Activated B cell treated with CpG ODN at 0.5 μM for 24 hours (primary cell): ENCODE data around the gene OR2K2. TPM values are rescaled to one million over a fixed set of nuclear protein-coding genes. Genes with fewer than 3 reads are reported as not detected.

Experiments
- total RNA-seq: library from RNA; stranded (reverse); gene quantifications from 2 replicates; pipeline ENCODE4 v1.2.3, GENCODE V29; 2022

OR2K2 gene
- total RNA-seq, 1 donor from 2014 or later, result not detected

Other genes with a start within 250 kb of the OR2K2 start
- gene ECPAS, start 154.2 kb upstream of the OR2K2 start, total RNA-seq, result 74.2 and 81.9 TPM in 2 replicates
- gene ZNF483, start 195.0 kb upstream of the OR2K2 start, total RNA-seq, result 1.4 and 2.7 TPM in 2 replicates